ENCODE data around the gene PPIF.
"Not testable (repeated sequence)": the region's sequence is repeated elsewhere in the genome, so short reads cannot be mapped to it uniquely, and the experiment has no call there.

Gene PPIF

DNA sequence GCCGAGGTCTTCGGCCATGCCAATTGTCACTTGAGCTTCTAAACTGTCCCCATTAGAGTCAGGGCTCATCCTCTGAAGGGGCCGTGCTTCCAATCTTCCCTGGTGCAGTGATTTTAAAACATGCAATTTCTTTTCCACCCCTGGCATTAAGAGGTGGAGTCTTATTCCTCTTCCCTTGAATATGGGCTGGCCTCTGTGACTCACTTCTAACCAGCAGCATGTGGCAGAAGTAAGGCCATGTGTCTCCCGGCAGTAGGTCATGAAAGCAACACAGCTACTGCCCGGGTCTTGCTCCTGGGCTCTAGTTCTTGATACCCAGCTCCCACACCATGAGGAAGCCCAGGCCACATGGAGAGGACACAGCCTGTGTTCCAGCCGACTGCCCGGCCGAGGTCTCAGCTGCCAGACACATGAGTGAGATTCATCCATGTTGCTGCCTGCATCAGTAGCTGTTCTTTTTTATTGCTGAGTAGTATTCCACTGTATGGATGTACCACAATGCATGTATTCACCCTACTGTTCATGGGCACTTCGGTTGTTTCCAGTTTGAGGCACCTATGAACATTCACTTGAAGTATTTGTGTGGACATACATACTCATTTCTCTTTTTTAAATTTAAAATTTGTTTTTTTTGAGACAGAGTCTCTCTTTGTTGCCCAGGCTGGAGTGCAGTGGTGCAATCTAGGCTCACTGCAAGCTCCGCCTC is 14.5 kb upstream of the PPIF start:
- not testable (repeated sequence) for DNase-seq

DNA sequence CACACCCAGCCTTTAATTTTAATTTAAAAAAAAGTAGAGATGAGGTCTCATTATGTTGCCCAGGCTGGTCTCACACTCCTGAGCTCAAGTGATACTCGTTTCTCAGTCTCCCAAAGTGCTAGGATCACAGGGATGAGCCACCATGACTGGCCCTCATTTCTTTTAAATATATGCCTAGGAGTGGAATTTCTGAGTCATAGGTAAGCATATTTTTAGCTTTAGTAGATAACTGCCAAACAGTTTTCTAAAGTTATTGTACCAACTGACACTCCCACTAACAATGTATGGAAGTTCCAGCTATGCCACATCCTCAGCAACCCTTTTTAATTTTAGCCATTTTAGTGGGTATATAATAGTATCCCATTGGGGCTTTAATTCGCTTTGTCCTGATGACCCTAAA is 13.8 kb upstream of the PPIF start:
- no peak for DNase-seq

GRCh38 chr10:79334573-79334972 is 12.7 kb upstream of the PPIF start:
- no peak for DNase-seq

DNA sequence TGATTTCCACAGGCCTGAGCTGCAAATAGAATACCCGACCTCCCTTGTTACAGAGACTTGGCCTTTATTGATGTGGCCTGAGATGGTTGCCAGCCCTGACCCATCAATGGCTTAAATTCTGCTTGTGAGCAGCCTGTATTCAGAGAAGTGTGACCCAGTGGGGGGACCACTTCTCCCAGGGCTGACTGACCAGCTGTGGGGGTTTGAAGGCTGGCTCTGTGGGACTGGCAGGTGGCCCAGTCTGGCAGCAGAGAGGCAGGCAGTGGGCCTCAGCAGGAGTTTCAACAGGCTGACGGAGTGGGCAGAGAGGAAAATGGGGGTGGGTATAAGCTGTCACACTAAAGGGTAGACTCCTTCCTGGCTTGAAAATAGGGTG is 12.2 kb upstream of the PPIF start:
- DNase-seq: no peak

DNA sequence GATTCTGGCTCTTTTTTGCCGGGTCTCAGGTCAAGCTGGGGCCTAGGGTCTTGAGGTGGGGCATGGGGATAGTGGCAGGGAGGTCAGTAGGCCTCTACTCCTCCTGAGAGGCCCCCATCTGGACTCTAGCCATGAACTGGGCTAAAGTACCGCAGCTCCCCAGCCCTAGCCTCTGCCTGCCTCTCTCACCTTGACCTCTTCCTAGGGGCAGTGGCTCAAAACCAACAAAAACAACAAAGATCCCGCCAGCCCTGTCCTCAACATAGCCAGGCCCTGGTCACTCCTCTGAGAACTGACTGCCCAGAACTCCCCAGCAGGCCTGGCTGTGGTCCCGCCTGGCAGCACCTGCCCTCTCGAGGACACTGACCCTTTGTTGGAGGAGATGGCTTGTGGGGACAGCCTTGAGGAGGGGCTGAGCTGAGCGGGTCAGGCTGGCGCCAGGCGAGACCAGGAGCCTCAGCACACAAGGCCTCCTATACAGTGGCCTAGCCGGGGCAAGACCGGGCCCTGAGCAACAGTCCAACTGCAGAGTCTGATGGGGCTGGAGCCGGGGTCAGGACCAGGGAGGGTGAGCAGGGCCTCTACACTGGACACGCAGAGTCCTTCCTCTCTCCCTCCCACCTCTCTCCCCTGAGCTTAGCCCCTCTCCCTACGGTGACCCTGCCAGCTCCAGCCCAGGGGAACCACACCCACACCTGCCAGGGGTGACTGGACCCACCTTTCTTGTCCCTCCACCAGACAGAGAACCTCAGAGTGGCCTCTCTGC is 11.6 kb upstream of the PPIF start:
- DNase-seq: no peak

DNA sequence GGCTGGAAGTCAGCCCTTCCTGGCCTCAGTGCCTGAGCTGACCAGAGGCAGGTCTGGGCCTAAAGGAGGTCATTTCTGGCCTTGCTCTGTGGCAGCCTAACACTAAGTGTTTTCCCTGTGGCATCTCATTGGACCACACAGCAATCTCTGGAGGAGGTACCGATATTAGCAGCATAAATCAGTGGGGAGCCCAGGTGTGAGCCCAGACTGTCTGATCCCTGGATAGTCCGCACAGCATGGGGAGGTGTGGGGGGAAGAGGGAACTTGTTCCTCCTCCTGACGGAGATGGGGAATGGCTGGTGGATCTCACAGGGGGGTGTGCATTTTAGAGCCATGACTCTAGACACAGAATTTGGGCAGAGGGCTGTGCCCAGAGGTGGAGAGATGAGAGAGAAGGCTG is 11.0 kb upstream of the PPIF start:
- no peak for DNase-seq

DNA sequence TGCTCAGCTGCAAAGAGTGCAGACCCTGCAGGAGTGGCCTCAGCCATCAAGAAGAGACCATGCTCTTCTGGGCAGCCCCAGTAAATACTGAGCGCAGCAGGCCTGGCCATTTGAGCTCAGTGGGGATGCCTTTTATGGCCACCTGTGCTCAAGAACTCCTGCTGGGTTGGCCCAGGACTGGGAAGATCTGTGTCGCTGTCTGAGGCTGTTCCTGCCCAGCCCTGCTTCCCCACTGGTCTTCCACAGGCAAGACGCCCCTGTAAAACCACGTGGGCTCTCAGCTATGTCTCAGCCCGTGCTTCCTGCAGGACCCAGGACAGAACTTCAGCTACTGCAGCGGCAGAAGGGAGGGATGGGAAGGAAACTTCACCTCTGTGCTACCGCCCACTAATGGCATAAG is 10.5 kb upstream of the PPIF start:
- no peak for DNase-seq

- not testable (repeated sequence) for DNase-seq
These were observed 9.3 kb upstream of the PPIF start for GRCh38 chr10:79337783-79338469.

DNA sequence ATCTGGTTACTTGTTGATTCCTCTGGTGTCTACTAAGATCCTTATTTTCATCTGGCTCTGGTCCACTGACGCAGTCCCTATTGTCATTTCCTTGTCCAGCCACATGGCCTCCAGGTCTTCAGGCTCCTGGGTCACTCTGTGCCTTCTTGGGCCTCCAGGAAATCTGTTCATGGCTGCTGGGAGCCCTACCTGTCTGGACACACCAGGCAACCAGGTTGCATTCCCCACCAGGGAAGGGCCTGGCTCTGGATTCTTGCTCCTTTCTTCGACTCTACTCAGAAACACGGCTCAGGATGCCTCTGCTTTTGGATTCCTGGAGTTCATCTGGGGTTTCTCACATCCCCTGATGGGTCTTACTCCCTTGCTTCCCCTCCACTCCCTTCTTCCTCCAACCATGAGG is 8.0 kb upstream of the PPIF start:
- no peak for DNase-seq

- no peak for DNase-seq
These were observed 6.5 kb upstream of the PPIF start for GRCh38 chr10:79340646-79341244.

GRCh38 chr10:79342295-79342761 is 4.9 kb upstream of the PPIF start:
- no peak for DNase-seq

GRCh38 chr10:79342811-79343561 is 4.3 kb upstream of the PPIF start:
- DNase-seq: no peak

GRCh38 chr10:79344502-79345195 is 2.6 kb upstream of the PPIF start:
- DNase-seq: peak; percentile 62

GRCh38 chr10:79345241-79346011 is 1.8 kb upstream of the PPIF start:
- peak; percentile 68 for DNase-seq

DNA sequence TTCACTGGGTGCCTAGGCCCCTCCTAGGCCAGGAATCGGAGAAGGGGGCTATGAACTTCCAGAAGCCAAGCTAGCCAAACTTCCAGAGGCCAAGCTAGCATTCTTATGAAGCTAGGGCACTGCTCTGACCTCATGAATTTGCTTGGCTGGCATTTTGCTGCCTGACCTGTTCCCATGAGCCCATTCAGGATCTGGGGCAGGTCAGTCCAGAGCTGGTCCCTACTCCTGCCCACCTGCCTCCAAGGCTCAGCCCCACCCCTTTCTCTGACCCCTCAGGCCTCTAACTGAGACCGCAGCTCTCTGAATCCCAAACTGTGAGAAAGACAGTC is 1.3 kb upstream of the PPIF start:
- no peak for DNase-seq

DNA sequence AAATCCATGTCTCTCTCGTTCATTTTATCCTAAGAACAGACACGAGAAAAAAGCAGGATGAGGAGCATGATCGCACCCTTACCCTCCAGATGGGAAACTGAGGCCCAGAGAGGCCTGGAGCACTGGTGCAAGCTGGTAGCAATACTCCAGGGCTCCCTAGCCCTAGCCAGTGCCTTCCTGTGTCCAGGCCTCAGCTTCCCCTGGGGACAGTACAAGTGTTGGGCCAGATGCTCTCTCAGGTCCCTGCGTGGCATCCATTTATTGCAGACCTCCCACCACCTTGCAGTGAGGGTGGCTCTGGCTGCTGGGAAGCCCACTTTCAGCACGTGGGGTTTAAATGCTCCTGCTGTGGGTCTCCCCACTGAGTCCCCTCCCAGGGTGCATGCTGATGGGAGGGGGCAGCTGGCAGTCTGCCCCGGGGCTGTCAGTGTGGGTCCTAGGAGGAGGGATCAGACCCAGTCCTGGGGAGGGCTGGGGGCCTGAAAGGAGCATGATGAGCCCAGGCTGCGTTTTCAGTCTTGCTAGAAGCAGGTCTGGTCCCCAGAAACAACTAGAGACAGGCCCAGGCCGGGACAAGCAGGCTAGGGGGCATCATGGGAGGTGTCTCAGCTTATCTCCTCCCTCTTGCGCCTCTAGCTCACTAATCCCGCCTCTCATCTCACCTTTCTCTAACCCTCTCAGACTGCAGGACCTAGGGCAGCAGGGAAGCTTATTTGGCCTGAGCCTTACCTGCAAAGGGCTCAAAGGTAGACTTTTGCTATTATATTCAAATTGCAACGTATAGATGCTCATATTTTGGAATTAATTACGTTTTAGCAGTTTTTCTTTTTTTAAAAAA is 662 bp upstream of the PPIF start:
- DNase-seq: no peak

DNA sequence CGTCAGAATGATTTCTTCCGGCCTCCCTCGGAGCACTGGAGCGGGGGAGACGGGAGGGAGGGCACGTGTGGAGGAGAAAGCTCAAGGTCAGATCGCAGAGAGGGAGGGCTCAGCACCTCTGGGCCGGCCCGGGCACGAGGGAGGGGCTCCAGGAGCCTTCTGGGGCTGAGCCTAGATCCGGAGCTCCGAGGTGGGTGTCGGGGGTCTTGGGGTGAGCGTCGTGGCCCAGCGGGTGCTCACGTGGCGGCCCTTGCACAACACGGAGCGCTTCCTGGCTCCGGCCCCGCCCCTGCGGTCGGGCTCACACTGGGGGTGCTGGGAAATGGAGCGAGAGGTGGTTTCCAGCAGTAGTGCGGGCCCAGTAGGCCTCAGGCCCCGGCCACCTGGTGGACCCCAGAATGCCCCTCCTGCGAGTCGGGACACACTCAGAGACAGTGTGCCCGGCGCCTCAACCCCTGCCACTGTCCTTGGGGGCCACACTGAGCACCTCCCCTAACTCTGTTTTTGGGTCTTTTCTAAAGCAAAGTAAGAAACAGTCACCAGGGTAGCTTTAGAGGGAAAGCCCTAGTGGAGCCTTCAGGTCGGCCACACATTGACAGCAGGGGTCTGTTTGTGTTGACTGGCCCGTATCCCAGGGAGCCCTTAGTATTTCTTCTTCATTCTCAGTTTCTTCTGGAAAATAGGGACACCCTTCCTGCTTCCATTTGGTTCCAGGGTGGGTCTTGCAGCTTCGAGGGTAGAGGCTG is 798 bp downstream of the PPIF start:
- peak; percentile 81 for DNase-seq

GRCh38 chr10:79348640-79348988 is 1.3 kb downstream of the PPIF start:
- no peak for DNase-seq

- no peak for DNase-seq
These were observed 1.8 kb downstream of the PPIF start for GRCh38 chr10:79349072-79349491.

Data from inflammatory macrophage treated with lipopolysaccharide for 4 hours (primary cell).